ENCODE measurements around the gene C3orf22.

The C3orf22 gene

DNA sequence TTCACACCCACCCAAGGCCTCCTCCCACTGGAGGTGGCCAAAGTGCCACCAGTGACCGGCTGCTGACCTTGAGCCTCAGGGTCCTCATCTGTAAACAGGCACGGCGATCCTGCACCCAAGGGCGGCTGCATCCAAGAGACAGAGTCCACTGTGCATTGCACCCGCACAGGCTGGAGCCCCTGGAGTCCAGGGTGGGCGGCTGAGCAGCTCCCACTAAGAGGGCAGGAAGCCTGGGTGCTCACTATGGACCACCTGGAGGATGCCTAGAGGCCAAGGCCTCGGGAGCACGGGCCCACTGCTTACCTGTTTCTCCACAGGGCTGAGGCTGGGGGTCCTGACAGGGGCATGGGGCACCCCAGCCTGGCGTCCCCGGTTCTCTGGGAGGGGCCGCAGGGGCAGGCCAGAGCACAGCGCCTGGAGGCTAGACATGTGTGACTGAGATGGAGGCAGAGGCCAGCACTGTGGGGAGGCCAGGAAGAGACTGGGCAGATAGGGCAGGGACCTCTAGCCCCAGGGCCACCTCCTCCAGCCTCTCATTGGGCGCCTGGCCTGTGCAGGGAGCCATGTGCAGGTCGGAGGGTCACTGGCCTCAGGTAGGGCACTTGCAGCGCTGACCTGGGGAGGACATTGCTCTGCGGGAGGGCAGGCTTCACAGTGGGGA, 41.3 kb downstream of the C3orf22 start, which contains the start of gene UROC1:
Gene UROC1 (minus strand): TSS at position 483 of the 661 bp plus-strand sequence. CDS start 54 bp downstream, at position 429.
- H3K4me1 ChIP-seq (ENCODE audit: control insufficient read depth, insufficient read depth, low read length): no peaks in the 10 kb centered on the region
- peaks cover 1% of the 10 kb centered on the region; the same call in 1 of the 2 replicates for H3K27me3 ChIP-seq (ENCODE audit: control insufficient read depth, insufficient read depth, low read length)
- no peak within 1 kb of the TSS for H3K4me3 ChIP-seq (ENCODE audit: low read depth, low read length)
- no peak within 1 kb of the TSS for H3K27ac ChIP-seq (ENCODE audit: low read depth, low read length)
- no peaks in the 10 kb centered on the region for H3K36me3 ChIP-seq (ENCODE audit: control insufficient read depth, insufficient read depth, low read length)
- H3K9ac ChIP-seq (ENCODE audit: low read depth, low read length): no peak within 1 kb of the TSS
- no peaks in the 10 kb centered on the region for H3K9me3 ChIP-seq (ENCODE audit: control insufficient read depth, insufficient read depth, low read length)

DNA sequence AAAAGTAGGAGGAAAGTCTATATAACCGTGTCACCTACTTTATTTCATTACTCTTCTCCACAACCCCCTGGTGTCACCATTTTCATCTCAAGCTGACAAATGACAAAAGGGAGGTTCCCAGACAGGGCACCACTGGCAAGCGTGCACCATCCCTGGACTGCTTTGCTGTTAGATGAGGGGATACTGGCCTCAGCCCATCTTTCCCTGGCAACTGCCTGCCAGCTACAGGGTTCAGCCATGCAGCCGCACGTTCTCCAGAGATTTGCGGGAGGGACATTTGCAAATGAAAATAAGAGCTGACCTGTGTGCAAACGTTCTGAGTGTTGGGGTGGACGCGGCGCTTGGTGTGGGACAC, 41.8 kb downstream of the C3orf22 start:
- no peak overlapping the region for H3K27ac ChIP-seq (ENCODE audit: low read depth, low read length)
- H3K4me1 ChIP-seq (ENCODE audit: control insufficient read depth, insufficient read depth, low read length): no peaks in the 10 kb centered on the region
- no peaks in the 10 kb centered on the region for H3K9me3 ChIP-seq (ENCODE audit: control insufficient read depth, insufficient read depth, low read length)
- H3K9ac ChIP-seq (ENCODE audit: low read depth, low read length): no peak overlapping the region
- H3K4me3 ChIP-seq (ENCODE audit: low read depth, low read length): no peak overlapping the region
- no peaks in the 10 kb centered on the region for H3K36me3 ChIP-seq (ENCODE audit: control insufficient read depth, insufficient read depth, low read length)
- H3K27me3 ChIP-seq (ENCODE audit: control insufficient read depth, insufficient read depth, low read length): no peaks in the 10 kb centered on the region

DNA sequence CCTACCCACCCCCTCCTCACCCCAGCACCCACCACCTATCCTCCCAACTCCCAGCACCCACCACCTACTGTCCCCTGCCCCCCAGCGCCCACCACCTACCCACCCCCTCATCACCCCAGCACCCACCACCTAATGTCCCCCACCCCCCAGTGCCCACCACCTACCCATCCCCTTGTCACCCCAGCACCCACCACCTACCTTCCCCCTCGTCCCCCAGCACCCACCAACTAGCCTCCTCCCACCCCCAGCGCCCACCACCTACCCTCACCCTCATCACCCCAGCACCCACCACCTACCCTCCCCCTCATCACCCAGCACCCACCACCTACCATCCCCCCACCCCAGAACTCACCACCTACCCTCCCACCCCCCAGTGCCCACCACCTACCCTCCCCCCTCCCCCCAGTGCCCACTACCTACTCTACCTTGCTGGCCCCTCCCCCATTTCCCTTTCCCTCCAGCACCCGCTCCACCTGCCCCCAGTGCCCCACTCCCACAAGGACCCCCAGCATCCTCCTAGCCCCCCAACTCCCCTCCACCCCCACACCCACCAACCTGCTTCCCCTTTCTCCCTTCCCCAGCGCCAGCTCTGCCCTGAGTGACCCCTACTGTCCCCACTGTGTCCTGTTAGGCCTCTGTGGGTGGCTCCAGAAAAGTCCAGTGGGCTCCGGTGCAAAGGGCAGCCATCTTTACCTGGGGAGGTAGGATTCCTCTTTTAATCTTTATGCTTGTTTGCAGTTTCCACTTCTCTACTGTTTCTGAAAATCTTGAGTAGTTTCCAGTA, 42.4 kb downstream of the C3orf22 start:
- Histone ChIP-seq H3K36me3 (ENCODE audit: control insufficient read depth, insufficient read depth, low read length) (no peaks in the 10 kb centered on the region), H3K27me3 (ENCODE audit: control insufficient read depth, insufficient read depth, low read length) (no peaks in the 10 kb centered on the region)

DNA sequence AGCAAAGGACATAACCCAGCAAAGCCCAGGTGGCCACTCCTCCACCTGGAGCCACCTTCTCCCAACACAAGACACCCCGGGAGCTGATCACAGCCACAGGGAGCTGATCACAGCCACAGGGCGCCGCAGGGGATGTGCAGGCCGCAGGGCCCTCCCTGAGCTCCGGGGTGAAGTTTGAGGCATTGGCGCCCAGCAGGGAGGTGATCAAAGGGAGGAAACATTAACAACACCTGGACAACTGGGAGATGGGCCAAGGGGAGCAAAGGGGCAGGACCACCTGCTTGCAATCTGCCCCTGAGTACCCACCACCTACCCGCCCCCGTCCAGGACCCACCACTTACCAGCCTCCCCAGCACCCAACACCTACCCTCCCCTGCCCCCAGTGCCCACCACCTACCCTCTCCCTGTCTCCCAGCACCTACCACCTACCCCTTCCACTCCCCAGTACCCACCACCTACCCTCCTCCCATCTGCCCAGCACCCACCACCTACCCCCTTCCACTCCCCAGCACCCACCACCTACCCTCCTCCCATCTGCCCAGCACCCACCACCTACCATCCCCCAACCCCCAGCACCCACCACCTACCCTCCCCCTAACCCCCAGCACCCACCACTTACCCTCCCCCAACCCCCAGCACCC, 43.5 kb downstream of the C3orf22 start:
- Histone ChIP-seq H3K4me3 (ENCODE audit: low read depth, low read length) (no peak overlapping the region), H3K27me3 (ENCODE audit: control insufficient read depth, insufficient read depth, low read length) (no peaks in the 10 kb centered on the region), H3K36me3 (ENCODE audit: control insufficient read depth, insufficient read depth, low read length) (no peaks in the 10 kb centered on the region), H3K9me3 (ENCODE audit: control insufficient read depth, insufficient read depth, low read length) (no peaks in the 10 kb centered on the region), H3K4me1 (ENCODE audit: control insufficient read depth, insufficient read depth, low read length) (no peaks in the 10 kb centered on the region), H3K9ac (ENCODE audit: low read depth, low read length) (no peak overlapping the region), H3K27ac (ENCODE audit: low read depth, low read length) (no peak overlapping the region)

More for the DNA sequence above, 42.4 kb downstream of the C3orf22 start:
- H3K4me3 ChIP-seq (ENCODE audit: low read depth, low read length): no peak overlapping the region
- H3K27ac ChIP-seq (ENCODE audit: low read depth, low read length): no peak overlapping the region
- no peaks in the 10 kb centered on the region for H3K4me1 ChIP-seq (ENCODE audit: control insufficient read depth, insufficient read depth, low read length)
- H3K9ac ChIP-seq (ENCODE audit: low read depth, low read length): no peak overlapping the region
- H3K9me3 ChIP-seq (ENCODE audit: control insufficient read depth, insufficient read depth, low read length): no peaks in the 10 kb centered on the region

DNA sequence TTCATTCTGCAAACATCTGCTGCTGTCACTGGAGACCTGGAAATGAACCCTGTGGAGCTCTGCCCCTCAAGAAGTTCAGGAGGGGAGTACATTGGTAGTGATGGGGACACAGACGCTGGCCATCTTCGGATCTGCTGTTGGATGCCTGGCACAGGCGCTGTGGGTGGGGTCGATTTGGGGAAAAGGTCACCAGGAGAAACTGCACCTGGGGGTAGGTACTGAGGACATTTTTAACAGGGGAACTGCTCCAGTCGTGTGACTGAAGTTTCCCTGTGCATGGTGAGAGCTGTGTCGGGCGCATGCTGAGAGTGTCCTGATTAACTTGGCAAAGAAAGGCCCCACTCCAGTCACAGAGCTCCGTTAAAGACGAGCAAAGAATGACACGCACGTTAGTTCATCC, 44.6 kb downstream of the C3orf22 start:
- Histone ChIP-seq H3K9me3 (ENCODE audit: control insufficient read depth, insufficient read depth, low read length) (no peaks in the 10 kb centered on the region), H3K27ac (ENCODE audit: low read depth, low read length) (no peak overlapping the region), H3K4me1 (ENCODE audit: control insufficient read depth, insufficient read depth, low read length) (no peaks in the 10 kb centered on the region), H3K4me3 (ENCODE audit: low read depth, low read length) (no peak overlapping the region), H3K27me3 (ENCODE audit: control insufficient read depth, insufficient read depth, low read length) (no peaks in the 10 kb centered on the region), H3K36me3 (ENCODE audit: control insufficient read depth, insufficient read depth, low read length) (no peaks in the 10 kb centered on the region), H3K9ac (ENCODE audit: low read depth, low read length) (no peak overlapping the region)

DNA sequence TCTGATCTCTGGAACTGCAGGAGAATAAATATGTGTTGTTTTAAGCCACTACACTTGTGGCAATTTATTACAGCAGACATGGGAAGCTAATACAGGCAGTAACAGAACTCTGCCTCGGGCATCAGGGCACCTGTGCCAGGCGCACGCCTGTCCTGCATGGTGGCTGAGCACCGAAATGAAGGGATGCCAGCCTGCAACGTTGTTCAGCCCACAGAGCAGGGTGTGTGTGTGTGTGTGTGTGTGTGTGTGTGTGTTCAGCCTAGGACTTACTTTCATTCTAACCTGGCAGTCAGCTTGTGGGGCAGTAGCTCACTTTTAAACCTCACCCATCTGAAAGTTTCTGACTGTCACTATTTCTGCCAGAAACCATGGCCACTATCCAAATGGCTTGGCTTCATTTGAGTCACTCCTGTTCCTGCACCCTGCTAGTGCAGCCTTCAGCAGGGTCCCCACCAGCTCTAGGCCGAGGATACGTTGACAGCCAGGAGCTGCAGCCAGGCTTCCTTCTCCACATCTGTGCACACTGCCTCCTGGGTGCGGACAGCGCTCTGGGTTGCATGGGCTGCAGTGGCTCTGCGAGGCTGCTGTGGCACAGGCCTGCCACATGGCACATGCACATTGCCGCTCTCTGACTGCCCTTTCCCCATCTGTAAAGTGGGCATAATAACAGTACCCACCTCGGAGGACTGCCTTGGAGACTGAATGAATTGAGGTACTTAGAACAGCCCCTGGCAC, 45.6 kb downstream of the C3orf22 start:
- Histone ChIP-seq H3K27me3 (ENCODE audit: control insufficient read depth, insufficient read depth, low read length) (no peaks in the 10 kb centered on the region), H3K9ac (ENCODE audit: low read depth, low read length) (no peak overlapping the region)

DNA sequence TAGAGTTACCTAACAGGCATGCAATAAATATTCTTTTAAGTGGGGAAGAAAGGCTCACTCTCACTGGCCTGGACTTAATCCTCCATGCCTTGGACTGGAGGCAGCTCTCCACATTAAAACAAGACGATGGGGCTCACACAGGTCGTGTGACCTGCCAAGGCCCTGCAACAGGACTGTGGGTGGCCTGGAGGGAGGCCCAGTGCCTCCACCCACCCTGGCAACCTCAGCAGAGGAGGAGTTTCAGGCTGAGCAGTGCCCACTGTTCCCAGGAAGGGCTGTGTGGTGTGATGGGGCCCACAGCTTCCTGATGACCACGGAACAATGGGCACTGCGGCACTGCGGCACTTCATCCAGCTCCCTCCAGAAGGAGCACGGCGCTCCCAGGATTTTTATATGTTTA, 46.7 kb downstream of the C3orf22 start:
- Histone ChIP-seq H3K9me3 (ENCODE audit: control insufficient read depth, insufficient read depth, low read length) (no peaks in the 10 kb centered on the region), H3K27ac (ENCODE audit: low read depth, low read length) (no peak overlapping the region), H3K27me3 (ENCODE audit: control insufficient read depth, insufficient read depth, low read length) (no peaks in the 10 kb centered on the region), H3K4me1 (ENCODE audit: control insufficient read depth, insufficient read depth, low read length) (no peaks in the 10 kb centered on the region), H3K36me3 (ENCODE audit: control insufficient read depth, insufficient read depth, low read length) (no peaks in the 10 kb centered on the region), H3K4me3 (ENCODE audit: low read depth, low read length) (no peak overlapping the region), H3K9ac (ENCODE audit: low read depth, low read length) (no peak overlapping the region)

More for the DNA sequence above, 45.6 kb downstream of the C3orf22 start:
- no peak overlapping the region for H3K4me3 ChIP-seq (ENCODE audit: low read depth, low read length)
- H3K9me3 ChIP-seq (ENCODE audit: control insufficient read depth, insufficient read depth, low read length): no peaks in the 10 kb centered on the region
- H3K36me3 ChIP-seq (ENCODE audit: control insufficient read depth, insufficient read depth, low read length): no peaks in the 10 kb centered on the region
- H3K4me1 ChIP-seq (ENCODE audit: control insufficient read depth, insufficient read depth, low read length): no peaks in the 10 kb centered on the region
- no peak overlapping the region for H3K27ac ChIP-seq (ENCODE audit: low read depth, low read length)

DNA sequence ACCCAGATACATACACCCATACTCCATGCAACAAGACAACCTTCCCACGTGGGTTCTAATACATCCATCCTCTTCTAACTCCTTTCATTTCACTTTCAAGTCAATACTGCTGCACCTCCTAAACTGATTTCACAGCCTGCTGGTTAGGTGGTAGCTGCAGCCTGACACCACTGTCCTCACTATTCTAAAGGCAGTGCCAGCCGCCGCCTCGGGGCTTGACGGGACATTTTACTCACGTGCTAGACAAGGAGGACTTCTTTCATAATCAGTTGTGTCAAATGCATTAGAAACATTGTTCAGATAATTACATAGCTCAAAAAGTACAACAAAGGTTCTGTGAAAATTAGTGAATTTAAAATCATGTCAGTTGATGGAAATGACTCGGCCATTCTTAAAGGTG, 47.4 kb downstream of the C3orf22 start:
- Histone ChIP-seq H3K9ac (ENCODE audit: low read depth, low read length) (no peak overlapping the region), H3K9me3 (ENCODE audit: control insufficient read depth, insufficient read depth, low read length) (no peaks in the 10 kb centered on the region), H3K36me3 (ENCODE audit: control insufficient read depth, insufficient read depth, low read length) (no peaks in the 10 kb centered on the region), H3K4me3 (ENCODE audit: low read depth, low read length) (no peak overlapping the region), H3K27ac (ENCODE audit: low read depth, low read length) (no peak overlapping the region), H3K4me1 (ENCODE audit: control insufficient read depth, insufficient read depth, low read length) (no peaks in the 10 kb centered on the region), H3K27me3 (ENCODE audit: control insufficient read depth, insufficient read depth, low read length) (peaks cover 2% of the 10 kb centered on the region; the same call in 1 of the 2 replicates)

DNA sequence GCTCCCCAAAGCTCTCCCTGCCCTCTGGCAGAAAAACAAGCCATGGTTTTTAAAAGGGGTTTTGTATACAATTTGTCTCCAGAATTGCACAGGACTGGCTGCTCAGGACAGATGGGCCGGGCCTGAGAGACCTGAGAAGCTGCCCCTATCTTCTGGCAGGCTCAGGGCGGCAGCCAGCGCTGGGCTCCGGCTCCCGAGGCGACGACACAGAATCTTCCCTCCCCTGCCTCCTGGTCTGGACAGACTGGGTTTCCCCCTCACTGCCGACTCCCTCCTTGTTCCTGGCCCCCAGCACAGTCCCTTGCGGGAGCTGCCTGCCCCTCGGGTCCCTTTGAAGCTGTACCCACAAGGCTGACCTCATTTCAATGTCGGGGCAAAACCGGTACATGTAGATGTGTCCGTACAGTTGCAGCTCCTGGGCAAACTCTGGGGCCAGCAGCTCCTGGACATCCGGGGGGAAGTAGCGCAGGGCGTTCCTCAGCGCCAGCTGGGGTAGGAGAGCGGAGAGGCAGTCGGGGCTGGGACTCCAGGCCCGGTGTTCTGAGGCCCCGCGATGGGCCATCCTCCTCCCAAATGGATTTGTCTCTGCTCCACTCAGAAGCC, 48.3 kb downstream of the C3orf22 start:
- no peaks in the 10 kb centered on the region for H3K36me3 ChIP-seq (ENCODE audit: control insufficient read depth, insufficient read depth, low read length)
- H3K27me3 ChIP-seq (ENCODE audit: control insufficient read depth, insufficient read depth, low read length): peaks cover 3% of the 10 kb centered on the region; the same call in 1 of the 2 replicates
- no peaks in the 10 kb centered on the region for H3K9me3 ChIP-seq (ENCODE audit: control insufficient read depth, insufficient read depth, low read length)
- H3K4me3 ChIP-seq (ENCODE audit: low read depth, low read length): no peak overlapping the region
- H3K27ac ChIP-seq (ENCODE audit: low read depth, low read length): no peak overlapping the region
- H3K9ac ChIP-seq (ENCODE audit: low read depth, low read length): no peak overlapping the region
- no peaks in the 10 kb centered on the region for H3K4me1 ChIP-seq (ENCODE audit: control insufficient read depth, insufficient read depth, low read length)

DNA sequence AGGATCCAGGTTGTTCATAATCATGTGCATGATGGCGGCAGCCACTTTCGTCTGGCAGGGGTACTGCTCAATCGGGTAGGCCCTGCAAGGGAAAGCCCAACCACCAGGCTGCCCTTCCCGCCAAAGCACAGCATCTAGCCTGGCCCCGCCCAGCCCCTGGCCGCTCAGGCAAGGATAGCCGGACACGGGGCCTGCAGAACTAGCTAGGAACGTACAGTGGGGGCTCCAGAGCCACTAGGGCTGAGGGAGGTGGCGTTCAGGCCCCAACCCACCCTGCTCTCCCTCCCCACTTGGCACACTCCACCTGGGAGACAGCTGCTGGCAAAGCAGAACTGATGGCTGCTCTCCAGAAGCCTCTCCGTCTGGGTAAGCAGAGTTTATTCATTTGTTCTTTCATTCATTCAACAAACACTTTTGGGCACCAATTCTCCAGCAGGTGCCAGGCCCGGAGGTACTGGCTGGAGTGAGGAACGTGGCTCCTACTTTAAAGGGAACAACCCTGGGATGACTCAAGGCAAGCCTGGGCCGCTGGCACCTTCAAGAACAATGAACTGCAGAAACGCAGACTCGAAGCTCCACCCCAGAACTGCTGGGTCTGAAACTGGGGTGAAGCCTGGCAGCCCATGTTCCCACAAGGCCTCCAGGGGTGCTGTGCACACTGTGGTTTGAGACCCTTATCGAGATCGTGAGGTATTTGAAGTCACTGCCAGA, 49.0 kb downstream of the C3orf22 start:
- Histone ChIP-seq H3K27me3 (ENCODE audit: control insufficient read depth, insufficient read depth, low read length) (peaks cover 3% of the 10 kb centered on the region; the same call in 1 of the 2 replicates), H3K4me3 (ENCODE audit: low read depth, low read length) (no peak overlapping the region), H3K36me3 (ENCODE audit: control insufficient read depth, insufficient read depth, low read length) (no peaks in the 10 kb centered on the region), H3K4me1 (ENCODE audit: control insufficient read depth, insufficient read depth, low read length) (no peaks in the 10 kb centered on the region), H3K9me3 (ENCODE audit: control insufficient read depth, insufficient read depth, low read length) (no peaks in the 10 kb centered on the region), H3K9ac (ENCODE audit: low read depth, low read length) (no peak overlapping the region), H3K27ac (ENCODE audit: low read depth, low read length) (no peak overlapping the region)
